Right lung (tissue), 10 donors: ENCODE measurements around the gene NKIRAS2. TPM values are rescaled to one million over a fixed set of nuclear protein-coding genes. Genes with fewer than 3 reads are reported as not detected.

Source experiments
- DNase-seq, 2 donors: peaks; one replicate each; pipeline ENCODE4 v3.0.0-alpha.2; 2013
- long read RNA-seq, 8 donors: transcript quantifications; one replicate each; lab custom pipeline, GENCODE V29; 2026
- polyA plus RNA-seq, 5 donors: library from polyadenylated mRNA; unstranded; fragments of 120-200 nt; gene quantifications; one replicate each; pipeline versions ENCODE4 v1.2.1 to v1.2.3, GENCODE V29; 2013; ENCODE audit warnings: inconsistent platforms in 1 of 5, low replicate concordance in 1 of 5; ENCODE audit not compliant: insufficient read length in 5 of 5, insufficient read depth in 1 of 5

NKIRAS2 gene
- polyA plus RNA-seq, result 10 to 100 TPM; 37.6 to 56.9 (median 42.2) TPM
- long read RNA-seq, donor 1, full-length matches to known transcripts, result 37 of 68 reads
- long read RNA-seq, donor 1, partial matches to known transcripts, result 31 of 68 reads
- long read RNA-seq, donor 1, other reads (novel, unspliced or antisense), result 0 of 68 reads
- long read RNA-seq, donor 2, transcript NKIRAS2-206 (4 exons, 1,909 nt), result major isoform, 19 of 20 reads
- long read RNA-seq, donor 2, partial matches to known transcripts, result 0 of 20 reads
- long read RNA-seq, donor 2, other reads (novel, unspliced or antisense), result 0 of 20 reads
- long read RNA-seq, donor 3, full-length matches to known transcripts, result 22 of 43 reads
- long read RNA-seq, donor 3, partial matches to known transcripts, result 21 of 43 reads
- long read RNA-seq, donor 3, other reads (novel, unspliced or antisense), result 0 of 43 reads
- long read RNA-seq, donor 4, full-length matches to known transcripts, result 20 of 20 reads
- long read RNA-seq, donor 4, partial matches to known transcripts, result 0 of 20 reads
- long read RNA-seq, donor 4, other reads (novel, unspliced or antisense), result 0 of 20 reads
- long read RNA-seq, donor 5, full-length matches to known transcripts, result 23 of 184 reads
- long read RNA-seq, donor 5, partial matches to known transcripts, result 145 of 184 reads
- long read RNA-seq, donor 5, other reads (novel, unspliced or antisense), result 16 of 184 reads
- long read RNA-seq, donor 6, full-length matches to known transcripts, result 40 of 68 reads
- long read RNA-seq, donor 6, partial matches to known transcripts, result 28 of 68 reads
- long read RNA-seq, donor 6, other reads (novel, unspliced or antisense), result 0 of 68 reads
- long read RNA-seq, donor 7, transcript NKIRAS2-206 (4 exons, 1,909 nt), result major isoform, 26 of 32 reads
- long read RNA-seq, donor 7, partial matches to known transcripts, result 0 of 32 reads
- long read RNA-seq, donor 7, other reads (novel, unspliced or antisense), result 0 of 32 reads
- long read RNA-seq, donor 8, partial matches to known transcripts, result 7 of 13 reads
- long read RNA-seq, donor 8, other reads (novel, unspliced or antisense), result 0 of 13 reads

DNA sequence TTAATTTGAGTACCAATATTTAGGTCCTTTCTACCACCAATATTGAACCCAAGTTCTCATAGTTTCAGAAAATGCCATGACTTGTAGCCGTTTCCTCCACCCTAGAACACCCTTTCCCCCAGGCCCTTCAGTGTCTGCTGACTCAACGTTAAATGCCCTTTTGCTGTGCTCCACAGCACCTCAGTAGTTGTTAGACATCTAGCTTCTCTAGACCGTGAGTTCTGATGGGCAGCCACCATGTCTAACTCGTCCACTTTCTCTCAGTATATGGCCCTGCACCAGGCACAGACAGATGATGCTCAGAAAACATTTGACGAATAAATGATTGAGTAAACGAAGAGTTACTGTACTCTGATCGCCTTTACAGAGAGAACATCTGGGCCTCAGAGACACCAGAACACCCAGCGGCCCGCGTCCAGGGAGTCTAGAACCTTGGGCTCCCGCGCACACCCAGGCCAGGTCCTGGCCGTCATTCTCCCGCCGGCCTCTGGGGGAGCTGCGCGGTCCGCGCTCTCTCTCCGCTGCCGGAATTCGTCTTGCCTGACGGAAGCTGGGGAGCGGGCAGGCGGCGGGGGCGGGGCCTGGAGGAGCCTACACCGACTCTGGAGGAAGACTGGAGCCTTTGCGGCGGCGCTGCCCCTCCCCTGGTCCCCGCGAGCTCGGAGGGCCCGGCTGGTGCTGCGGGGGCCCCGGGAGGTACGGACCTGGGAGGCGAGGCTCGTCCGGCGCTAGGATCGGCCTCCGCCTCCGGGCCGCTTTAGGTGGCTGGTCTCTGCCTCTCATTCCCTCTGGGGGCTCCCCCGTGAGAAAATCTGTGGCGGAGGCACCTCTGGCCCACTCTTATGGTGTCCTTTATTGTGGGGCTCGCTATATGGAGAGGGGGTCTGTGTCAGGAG lies at the start of gene NKIRAS2:
Gene NKIRAS2 (plus strand): TSS at position 582 of the 896 bp plus-strand sequence. CDS start 1,488 bp downstream, outside the sequence.
- DNase-seq, result peak; percentile 82

DNA sequence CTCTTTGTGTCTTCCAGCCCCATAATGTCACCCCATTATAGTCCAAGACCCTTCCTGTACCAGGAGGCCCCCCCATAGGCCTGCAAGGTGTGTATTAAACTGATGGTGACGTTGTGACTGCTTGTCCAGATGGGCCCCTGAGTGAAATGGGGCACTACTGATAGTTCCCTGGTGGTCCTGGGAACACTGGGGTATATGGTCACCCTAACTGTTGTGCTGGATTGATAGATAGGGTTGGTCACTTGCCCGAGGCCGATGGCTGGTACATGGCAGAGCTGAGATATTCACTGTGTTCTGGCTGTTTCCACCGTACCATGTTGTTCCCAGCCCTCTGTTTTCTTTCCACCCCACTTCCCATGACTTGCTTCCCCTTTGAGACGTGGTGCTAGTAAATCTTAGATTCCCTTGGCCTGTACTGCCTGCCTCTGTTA lies 49.0 kb upstream of the NKIRAS2 start:
- no peak for DNase-seq

DNA sequence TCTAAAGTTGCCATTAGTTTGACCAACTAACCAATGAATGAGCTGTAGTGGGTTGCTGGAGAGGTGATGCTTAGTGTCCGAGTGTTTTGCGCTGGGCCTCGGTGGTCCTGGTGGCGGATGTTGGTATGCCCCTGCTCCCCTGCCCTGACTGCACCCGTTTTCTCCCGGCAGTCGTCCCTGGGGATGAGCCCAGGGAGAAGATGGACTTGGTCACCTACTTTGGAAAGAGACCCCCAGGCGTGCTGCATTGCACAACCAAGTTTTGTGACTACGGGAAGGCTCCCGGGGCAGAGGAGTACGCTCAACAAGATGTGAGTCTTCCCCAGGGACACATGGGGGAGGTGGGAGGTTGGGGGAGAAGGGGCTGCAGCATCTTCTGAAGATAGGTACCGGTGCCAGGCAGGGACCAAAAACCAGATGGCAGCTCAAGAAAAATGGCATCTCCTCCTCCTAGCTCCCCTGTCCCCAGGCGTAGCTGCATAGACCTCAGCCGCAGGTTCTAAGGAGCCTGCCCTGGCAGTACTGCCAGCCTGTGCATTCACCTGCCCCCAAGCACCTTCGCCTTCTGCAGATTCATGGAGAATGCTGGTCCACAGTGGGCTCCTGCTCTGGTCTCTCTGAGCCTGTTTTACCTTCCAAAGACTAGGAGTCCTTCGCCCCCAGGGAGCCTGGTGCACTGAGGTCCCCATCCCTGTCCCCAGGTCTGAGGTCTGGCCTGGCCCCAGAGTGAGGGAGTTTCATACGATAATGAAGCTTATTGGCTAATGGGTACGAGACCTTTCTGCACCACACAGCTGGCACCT lies 48.0 kb upstream of the NKIRAS2 start:
- no peak for DNase-seq

DNA sequence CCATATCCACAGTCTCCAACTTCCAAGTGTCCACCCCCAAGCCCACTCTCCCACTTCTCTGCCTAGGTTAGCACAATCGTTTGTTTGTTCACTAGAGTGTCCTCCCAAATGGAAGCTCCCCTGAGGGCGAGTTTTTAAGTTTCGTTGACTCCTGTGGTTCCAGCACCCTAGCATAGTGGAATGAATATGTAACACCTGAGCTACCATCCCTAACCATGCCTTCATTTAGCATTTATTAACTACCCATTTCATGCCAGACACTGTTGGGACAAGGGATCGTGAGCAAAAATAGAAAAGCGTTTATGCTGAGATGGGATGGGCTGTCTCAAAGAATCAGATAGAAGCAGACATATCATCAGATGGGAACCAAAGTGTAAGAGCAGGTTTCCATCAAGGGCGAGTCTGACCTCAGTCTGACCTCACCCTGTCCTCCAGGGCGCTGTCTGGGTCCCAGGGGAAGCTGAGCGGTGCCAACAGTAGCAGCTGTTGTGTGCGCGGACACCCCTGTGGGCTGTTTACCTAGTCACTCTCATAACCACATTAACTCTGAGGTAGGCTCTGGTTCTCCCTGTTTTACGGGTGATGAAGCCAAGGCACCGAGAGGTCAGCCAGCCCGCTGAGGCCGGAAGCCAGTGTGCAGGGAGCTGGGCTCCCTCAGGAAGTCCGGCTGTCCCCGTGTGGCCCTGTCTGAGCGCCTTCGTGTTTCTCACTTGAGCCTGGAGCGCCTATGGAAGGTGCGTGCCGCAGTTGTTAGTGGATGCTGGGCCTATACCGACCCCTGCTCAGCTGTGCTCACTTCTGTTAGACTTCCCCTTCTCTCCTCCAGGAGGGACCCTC lies 47.1 kb upstream of the NKIRAS2 start:
- DNase-seq, result no peak

DNA sequence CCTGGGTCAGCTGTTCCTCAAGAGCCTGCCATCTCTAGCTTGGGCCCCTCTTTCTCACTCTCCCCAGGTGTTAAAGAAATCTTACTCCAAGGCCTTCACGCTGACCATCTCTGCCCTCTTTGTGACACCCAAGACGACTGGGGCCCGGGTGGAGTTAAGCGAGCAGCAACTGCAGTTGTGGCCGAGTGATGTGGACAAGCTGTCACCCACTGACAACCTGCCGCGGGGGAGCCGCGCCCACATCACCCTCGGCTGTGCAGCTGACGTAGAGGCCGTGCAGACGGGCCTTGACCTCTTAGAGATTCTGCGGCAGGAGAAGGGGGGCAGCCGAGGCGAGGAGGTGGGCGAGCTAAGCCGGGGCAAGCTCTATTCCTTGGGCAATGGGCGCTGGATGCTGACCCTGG lies 46.5 kb upstream of the NKIRAS2 start:
- no peak for DNase-seq

DNA sequence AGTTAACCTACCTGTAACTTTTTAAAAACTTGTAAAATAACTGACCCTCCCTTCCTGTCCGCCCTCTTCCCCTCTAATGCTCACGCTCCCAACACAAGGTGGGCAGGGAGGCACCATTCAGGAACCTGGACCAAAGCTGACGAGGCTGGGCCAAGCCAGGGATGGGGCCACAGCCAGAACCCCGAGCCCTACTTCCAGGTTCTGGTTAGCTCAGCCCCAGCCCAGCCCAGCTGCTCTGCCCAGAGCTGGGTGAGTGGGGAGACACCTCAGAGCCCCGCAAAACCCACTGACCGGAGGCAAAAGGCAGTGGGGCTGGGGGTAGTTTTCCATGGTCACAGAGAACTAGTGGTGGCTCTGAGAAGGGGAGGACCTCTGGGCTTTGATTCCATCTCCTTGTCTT lies 45.9 kb upstream of the NKIRAS2 start:
- no peak for DNase-seq

DNA sequence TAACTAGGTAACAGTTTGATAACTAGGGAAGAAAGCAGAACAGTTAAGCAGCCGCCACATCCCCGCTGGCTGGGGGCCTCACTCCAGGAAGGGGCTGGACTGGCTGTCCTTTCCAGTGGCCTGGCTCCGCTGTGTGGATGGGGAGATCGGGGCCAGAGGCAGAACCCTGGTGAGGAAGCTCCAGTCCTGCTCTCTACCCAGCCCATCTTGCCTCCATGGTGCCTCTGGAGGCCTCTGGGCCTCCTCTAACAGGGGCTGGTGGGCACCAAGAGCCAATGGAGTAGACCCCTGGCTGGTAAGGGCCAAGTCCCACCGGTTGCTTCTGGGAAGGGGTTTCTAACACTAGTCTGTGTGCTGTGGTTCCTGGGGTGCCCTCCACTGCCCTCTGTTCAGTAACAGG lies 45.2 kb upstream of the NKIRAS2 start:
- DNase-seq, result no peak

DNA sequence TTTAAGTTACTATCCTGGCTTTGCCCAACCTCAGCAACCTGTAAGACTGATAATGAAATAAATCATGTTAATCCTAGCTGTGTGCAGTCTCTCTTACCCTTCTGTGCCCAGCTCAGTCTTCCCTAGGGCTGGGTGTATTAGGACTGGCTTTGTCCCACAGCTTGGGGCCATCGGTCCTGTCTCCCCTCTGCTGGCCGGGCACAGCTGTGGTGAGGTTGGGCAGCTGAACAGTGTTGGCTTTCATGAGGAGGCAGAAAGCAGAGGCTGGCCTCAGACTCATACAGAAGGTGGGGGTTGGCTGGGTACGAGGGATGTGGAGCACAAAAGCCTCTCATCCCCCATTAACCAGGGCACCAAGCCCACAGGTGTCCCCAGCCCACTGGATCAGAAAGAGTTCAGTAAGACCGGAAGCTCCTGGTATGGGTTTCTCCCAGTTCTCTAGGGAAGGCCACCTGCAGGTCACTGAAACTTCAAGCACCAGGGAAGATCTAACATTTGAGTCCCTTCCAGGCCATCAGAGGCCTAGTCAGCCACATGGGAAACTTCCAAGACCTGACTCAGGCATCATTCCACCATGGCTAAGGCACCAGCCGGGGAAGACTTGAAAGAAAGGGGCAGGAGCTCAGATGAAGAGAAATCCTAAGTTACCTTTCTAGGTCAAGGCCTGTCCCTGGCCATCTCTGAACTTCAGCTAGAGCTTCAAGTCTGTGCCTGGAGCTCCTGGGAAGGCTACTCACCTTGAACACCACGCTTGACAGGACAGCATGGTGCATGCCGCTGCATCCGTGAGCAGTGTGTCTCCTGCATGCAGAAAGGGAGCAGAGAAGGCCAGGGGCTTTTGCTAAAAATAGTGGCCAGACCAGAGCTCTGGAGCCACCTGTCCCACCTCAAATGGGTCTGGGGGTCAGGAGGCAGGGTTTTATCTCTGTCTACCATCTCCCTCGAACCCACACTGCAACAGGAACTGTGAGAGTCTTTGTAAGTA lies 44.5 kb upstream of the NKIRAS2 start:
- DNase-seq, result no peak

DNA sequence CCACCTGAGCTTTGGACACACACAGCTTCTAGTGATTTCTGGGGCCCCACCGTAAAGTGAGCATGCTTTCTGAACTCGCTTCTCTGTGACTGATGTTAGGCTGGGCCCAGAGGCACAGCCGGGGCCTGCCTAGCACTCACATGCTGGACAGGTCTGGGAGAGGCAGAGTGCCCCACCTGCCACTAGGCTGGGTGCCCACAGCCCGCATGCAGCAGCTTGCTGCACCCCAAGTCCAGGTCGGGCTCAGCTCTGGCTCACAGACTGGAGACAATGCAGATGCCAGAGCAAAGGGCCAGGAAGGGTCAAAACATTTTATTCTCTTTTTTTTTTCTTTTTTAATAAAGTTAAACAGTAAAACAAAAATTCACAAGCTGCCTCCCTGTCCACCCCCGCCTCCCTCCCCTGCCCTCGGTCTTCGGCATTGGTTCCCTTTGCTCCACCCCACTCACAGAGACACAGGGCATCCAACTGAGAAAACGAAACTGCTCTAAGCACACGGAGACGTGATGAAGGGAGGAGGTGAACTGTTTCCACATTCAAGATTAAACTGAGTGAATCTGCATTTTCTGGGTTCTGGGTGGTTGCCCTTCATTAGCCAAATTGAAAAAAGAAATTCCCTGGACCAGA lies 43.6 kb upstream of the NKIRAS2 start:
- DNase-seq, result no peak

DNA sequence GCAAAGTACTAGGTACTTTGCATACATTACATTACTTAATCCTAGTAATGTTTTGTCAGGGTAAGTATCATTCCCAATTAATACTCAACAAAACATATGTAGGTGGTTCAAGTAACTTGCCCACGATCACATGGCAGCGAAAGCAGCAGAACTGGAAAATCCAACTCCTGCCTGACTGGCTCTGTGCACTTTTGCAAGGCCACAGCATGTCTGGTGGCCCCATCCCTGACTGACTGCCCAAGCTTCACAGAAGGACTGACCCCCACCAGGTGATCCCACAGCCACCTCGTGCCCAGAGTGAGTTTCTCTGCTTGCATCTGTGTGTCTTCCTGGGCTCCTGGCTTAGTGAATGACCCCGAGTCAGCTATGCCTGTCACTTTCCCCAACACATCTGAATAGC lies 41.9 kb upstream of the NKIRAS2 start:
- no peak for DNase-seq

DNA sequence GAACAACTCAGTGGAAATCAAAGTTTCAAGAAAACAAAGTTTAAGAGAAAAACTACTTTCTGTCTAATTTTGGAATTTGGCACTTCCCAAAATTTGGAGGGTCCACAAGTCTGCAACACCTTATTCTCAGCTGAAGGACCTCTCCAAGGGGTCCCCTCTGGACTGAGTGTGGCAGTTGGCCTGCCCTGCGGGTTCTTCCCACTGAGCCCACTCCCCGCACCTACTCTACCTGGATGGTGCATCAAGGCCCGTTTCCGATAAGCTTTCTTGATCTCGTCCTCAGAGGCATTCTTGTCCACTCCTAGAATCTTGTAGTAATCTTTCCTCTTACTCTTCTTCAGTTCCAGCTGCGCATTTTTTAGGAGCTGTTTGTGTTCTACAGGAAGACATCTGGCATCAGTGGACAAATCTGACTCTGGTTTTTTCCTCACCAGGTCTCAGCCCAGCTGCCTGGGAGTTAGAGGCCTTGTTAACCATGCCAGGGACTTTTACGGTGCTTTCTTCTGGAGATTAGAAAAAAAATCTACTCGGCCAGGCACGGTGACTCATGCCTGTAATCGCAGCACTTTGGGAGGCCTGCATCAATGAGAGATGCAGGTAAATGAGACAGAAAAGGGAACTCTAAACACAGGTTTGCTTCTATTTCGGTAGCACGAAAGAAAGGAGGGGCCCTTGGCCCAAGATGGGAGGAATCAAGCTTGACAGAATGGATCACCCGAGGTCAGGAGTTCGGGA lies 37.7 kb upstream of the NKIRAS2 start:
- no peak for DNase-seq

DNA sequence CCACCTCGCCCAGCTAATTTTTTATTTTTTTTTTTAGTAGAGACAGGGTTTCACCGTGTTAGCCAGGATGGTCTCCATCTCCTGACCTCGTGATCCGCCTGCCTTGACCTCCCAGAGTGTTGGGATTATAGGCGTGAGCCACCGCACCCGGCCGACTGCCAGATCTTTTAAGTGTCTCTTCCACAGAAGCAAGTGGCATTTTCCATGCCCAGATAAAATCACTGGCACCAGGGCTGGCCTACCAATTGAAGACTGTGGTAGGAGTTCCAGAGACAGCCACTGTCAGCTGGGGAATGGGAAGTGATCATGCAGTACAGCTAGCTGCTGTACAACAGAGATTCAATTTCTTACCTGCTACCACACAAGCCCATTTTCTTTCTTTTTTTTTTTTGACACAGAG lies 35.4 kb upstream of the NKIRAS2 start:
- no peak for DNase-seq

DNA sequence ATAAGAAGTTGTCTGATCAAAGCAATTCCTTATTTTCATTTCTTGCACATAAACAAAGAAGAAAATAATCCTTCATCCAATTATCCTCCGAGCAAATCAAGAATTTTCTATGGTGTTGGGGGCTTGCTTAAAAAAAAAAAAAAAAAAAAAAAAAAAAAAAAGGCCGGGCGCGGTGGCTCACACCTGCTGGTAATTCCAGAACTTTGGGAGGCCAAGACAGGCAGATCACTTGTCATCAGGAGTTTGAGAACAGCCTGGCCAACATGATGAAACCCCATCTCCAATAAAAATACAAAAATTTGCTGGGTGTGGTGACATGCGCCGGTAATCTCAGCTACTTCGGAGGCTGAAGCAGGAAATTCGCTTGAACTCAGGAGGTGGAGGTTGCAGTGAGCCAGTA lies 34.0 kb upstream of the NKIRAS2 start:
- DNase-seq, result no peak

DNA sequence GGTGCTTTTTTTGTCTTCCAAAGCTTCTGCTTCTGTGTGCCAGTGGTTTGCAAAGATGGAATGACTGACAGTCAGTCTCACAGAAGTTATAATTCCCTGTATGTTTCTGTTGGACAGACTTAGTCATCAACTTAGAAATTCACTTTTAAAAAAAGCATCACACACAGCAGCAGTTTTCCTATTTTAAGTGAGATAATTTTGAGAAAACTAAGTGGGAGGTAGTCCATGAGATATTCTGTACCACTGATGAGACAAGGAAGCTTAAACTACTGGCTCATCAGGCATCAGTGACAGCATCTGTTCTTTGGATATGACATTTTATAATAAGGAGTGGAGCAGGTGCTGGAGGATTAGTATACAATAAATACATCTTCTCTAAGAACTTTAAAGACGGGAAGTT lies 33.3 kb upstream of the NKIRAS2 start:
- DNase-seq, result no peak

DNA sequence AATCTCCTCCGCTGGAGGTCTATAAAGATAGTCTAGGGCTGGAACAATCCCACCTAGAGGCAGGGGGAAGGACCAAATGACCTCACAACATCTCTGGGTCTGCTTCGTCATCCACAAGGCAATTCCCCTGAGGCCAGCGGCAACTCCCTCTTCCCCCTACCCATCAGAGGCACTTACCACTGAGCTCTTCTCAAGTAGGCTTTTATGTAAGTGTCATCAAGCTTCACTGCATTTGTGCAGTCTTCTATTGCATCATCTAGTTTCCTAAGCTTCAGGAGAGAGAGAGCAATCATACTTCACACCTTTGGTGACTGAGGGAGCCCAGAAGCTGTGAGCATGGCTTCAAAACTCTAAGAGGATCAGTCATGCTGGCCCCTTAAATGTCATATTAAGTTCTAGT lies 32.2 kb upstream of the NKIRAS2 start:
- no peak for DNase-seq

DNA sequence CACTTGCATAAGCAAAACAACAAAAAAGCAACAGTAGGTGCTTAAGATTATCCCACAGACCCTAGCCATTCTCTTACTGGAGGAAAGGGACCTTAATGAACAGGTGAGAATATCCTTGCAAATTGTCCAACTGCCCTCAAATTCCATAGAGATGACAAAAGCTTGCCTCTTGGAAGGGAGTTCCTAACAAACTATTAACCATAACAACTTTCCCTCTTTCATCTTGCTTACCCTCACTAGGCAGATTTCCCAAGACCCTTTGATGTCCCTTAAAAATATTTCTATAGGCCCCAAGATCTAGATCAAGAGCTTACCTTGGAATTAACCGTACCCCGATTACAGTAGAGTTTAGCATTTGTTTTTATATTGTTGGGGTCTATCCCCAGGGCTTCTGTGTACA lies 31.5 kb upstream of the NKIRAS2 start:
- no peak for DNase-seq
